WTC11 (cell line): ENCODE measurements around the gene UBASH3A. TPM values are rescaled to one million over a fixed set of nuclear protein-coding genes. Genes with fewer than 3 reads are reported as not detected.

Source experiments
- ATAC-seq: fragments of 200-7000 bp; cut with Tn5 transposase; 2 replicates; pipeline ENCODE4 v1.10.0; 2021; ENCODE audit warnings: mild to moderate bottlenecking, moderate library complexity
- CTCF ChIA-PET: fragments of 300-600 bp; sonication (Branson Sonifier 250); formaldehyde crosslinking; loops from one replicate; lab custom pipeline; 2021; ENCODE audit warnings: antibody characterized with exemption; lab: Charles Lee
- POLR2A ChIA-PET: fragments of 350-600 bp; sonication (Branson Sonifier 250); formaldehyde crosslinking; loops from one replicate; lab custom pipeline; 2021; ENCODE audit warnings: antibody characterized with exemption; lab: Charles Lee
- DNase-seq: peaks from one replicate; pipeline ENCODE4 v3.0.0; 2021; ENCODE audit warnings: low spot score
- H3K27ac Mint-ChIP-seq: 2 replicates; pipeline ENCODE4 v1.8.0; 2021; ENCODE audit warnings: mixed read lengths
- H3K27me3 Mint-ChIP-seq: 2 replicates; pipeline ENCODE4 v1.8.0; 2021; ENCODE audit warnings: low read depth, mild to moderate bottlenecking, moderate library complexity, mixed read lengths
- H3K36me3 Mint-ChIP-seq: 2 replicates; pipeline ENCODE4 v1.8.0; 2021; ENCODE audit warnings: mixed read lengths
- H3K4me1 Mint-ChIP-seq: 2 replicates; pipeline ENCODE4 v1.8.0; 2022; ENCODE audit warnings: mixed read lengths
- H3K4me3 Mint-ChIP-seq: 2 replicates; pipeline ENCODE4 v1.8.0; 2021; ENCODE audit warnings: mild to moderate bottlenecking, moderate library complexity, mixed read lengths
- H3K9me3 Mint-ChIP-seq: 2 replicates; pipeline ENCODE4 v1.8.0; 2021; ENCODE audit warnings: mixed read lengths
- ATF1 ChIP-seq: sonication (generic); formaldehyde crosslinking; IDR thresholded peaks from 2 replicates; pipeline ENCODE4 v1.8.1; 2023; ENCODE audit warnings: mild to moderate bottlenecking, moderate library complexity, missing genetic modification reagents
- CREM ChIP-seq: sonication (generic); formaldehyde crosslinking; IDR thresholded peaks from 2 replicates; pipeline ENCODE4 v1.8.1; 2022; ENCODE audit warnings: mild to moderate bottlenecking, missing genetic modification reagents, moderate library complexity
- ESRRA ChIP-seq: sonication (generic); formaldehyde crosslinking; IDR thresholded peaks from 2 replicates; pipeline ENCODE4 v1.8.1; 2022; ENCODE audit warnings: mild to moderate bottlenecking, missing genetic modification reagents, borderline replicate concordance
- GABPB1 ChIP-seq: sonication (generic); formaldehyde crosslinking; IDR thresholded peaks from 2 replicates; pipeline ENCODE4 v1.8.1; 2023; ENCODE audit warnings: mild to moderate bottlenecking, missing genetic modification reagents
- NFATC4 ChIP-seq: fragments of 250-450 bp; sonication (Bioruptor Pico); IDR thresholded peaks from 2 replicates; pipeline ENCODE4 v1.9.0; 2021; ENCODE audit warnings: mild to moderate bottlenecking
- RELA ChIP-seq: sonication (generic); formaldehyde crosslinking; IDR thresholded peaks from 2 replicates; pipeline ENCODE4 v1.8.1; 2022; ENCODE audit warnings: missing genetic modification reagents, mild to moderate bottlenecking, borderline replicate concordance
- SP1 ChIP-seq: sonication (generic); formaldehyde crosslinking; conservative IDR thresholded peaks from 2 replicates; pipeline ENCODE4 v1.8.1; 2022; ENCODE audit warnings: missing genetic modification reagents
- TEAD1 ChIP-seq: sonication (generic); formaldehyde crosslinking; IDR thresholded peaks from 2 replicates; pipeline ENCODE4 v1.8.0; 2022; ENCODE audit warnings: mild to moderate bottlenecking, missing genetic modification reagents
- TP53 ChIP-seq: sonication (generic); formaldehyde crosslinking; IDR thresholded peaks from 2 replicates; pipeline ENCODE4 v1.8.1; 2023; ENCODE audit warnings: mild to moderate bottlenecking, missing genetic modification reagents
- ZNF121 ChIP-seq: sonication (generic); formaldehyde crosslinking; IDR thresholded peaks from 2 replicates; pipeline ENCODE4 v1.8.0; 2023; ENCODE audit warnings: missing genetic modification reagents
- total RNA-seq: library from RNA; stranded (reverse); gene quantifications from 3 replicates; pipeline ENCODE4 v1.2.3, GENCODE V29; 2021
- TF ChIP-seq, protein P1 (sequence below): fragments of 250-450 bp; sonication (Bioruptor Pico); IDR thresholded peaks from 2 replicates; pipeline ENCODE4 v2.1.2; 2022; ENCODE audit warnings: mild to moderate bottlenecking, moderate library complexity
- TF ChIP-seq, protein P2 (sequence below): fragments of 250-450 bp; sonication (Bioruptor Pico); IDR thresholded peaks from 2 replicates; pipeline ENCODE4 v1.8.0; 2021; ENCODE audit warnings: mild to moderate bottlenecking
- TF ChIP-seq, protein P3 (sequence below): fragments of 250-450 bp; sonication (Bioruptor Pico); IDR thresholded peaks from 2 replicates; pipeline ENCODE4 v1.9.0; 2021; ENCODE audit warnings: mild to moderate bottlenecking
- TF ChIP-seq, protein P4 (sequence below): sonication (generic); formaldehyde crosslinking; IDR thresholded peaks from 2 replicates; pipeline ENCODE4 v1.8.1; 2023; ENCODE audit warnings: mild to moderate bottlenecking, moderate library complexity, missing genetic modification reagents
- TF ChIP-seq, protein P5 (sequence below): sonication (generic); formaldehyde crosslinking; IDR thresholded peaks from 2 replicates; pipeline ENCODE4 v1.8.1; 2023; ENCODE audit warnings: mild to moderate bottlenecking, missing genetic modification reagents, moderate library complexity
- TF ChIP-seq, protein P6 (sequence below): fragments of 250-450 bp; sonication (Bioruptor Pico); conservative IDR thresholded peaks from 2 replicates; pipeline ENCODE4 v1.9.0; 2021; ENCODE audit warnings: mild to moderate bottlenecking
- TF ChIP-seq, protein P7 (sequence below): sonication (generic); formaldehyde crosslinking; IDR thresholded peaks from 2 replicates; pipeline ENCODE4 v1.8.0; 2022; ENCODE audit warnings: mild to moderate bottlenecking, missing genetic modification reagents
- TF ChIP-seq, protein P8 (sequence below): fragments of 250-450 bp; sonication (Bioruptor Pico); IDR thresholded peaks from 2 replicates; pipeline ENCODE4 v1.9.0; 2021; ENCODE audit warnings: moderate library complexity, mild to moderate bottlenecking, inconsistent platforms, borderline replicate concordance
- TF ChIP-seq, protein P9 (sequence below): sonication (generic); formaldehyde crosslinking; IDR thresholded peaks from 2 replicates; pipeline ENCODE4 v1.8.0; 2023; ENCODE audit warnings: mild to moderate bottlenecking, missing genetic modification reagents

Gene UBASH3A
- total RNA-seq, 1 experiment from 2014 or later = not detected

DNA sequence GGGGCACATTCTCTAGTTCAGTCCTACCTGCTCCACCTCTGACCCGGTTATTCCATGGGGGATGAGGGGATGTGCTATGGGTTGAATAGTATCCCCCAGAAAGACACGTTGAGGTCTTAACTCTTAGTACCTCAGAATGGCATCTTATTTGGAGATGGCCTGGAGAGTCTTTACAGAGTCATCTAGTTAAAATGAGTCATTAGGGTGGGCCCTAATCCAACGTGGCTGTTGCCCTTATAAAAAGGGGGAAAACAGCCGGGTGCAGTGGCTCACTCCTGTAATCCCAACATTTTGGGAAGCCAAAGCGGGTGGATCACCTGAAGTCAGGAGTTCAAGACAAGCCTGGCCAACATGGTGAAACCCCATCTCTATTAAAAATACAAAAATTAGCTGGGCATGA, 13.5 kb upstream of the UBASH3A start:
- CTCF ChIA-PET = no interaction called here
- no peak overlapping the region for H3K4me3 Mint-ChIP-seq

DNA sequence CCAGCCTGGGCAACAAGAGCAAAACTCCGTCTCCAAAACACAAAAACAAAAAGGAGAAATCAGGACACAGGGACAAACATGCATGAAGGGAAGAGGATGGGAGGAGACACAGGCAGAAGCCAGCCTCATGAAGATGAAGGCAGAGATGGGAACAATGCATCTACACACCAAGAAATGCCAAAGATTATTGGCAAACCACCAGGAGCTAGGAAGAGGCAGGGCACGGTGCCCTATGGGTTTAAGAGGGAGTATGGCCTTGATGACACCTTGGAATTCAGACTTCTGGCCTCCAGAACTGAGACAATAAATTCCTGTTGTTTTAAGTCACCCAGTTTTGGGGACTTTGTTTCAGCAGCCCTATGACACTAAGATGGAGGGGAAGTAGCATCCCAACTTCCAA, 13.0 kb upstream of the UBASH3A start:
- DNase-seq (no peak), ATAC-seq (no peak)
- POLR2A ChIA-PET = no interaction called here
- 0 out of 2 replicates have a peak, but pooled peaks cover 5% of the 10 kb centered on the region for H3K9me3 Mint-ChIP-seq
- H3K27ac Mint-ChIP-seq = no peak overlapping the region
- H3K4me3 Mint-ChIP-seq = no peak overlapping the region
- no peaks in the 10 kb centered on the region; the same call in 1 of the 2 replicates for H3K36me3 Mint-ChIP-seq
- H3K4me1 Mint-ChIP-seq = peaks cover 27% of the 10 kb centered on the region
- peaks cover 8% of the 10 kb centered on the region; the same call in 1 of the 2 replicates for H3K27me3 Mint-ChIP-seq
- CTCF ChIA-PET = no interaction called here
- TF ChIP-seq TEAD1 (CRISPR knock-in tag) (no peak), CREM (no peak), ESRRA (CRISPR knock-in tag) (no peak), RELA (CRISPR knock-in tag) (no peak), GABPB1 (CRISPR knock-in tag) (no peak), ATF1 (CRISPR knock-in tag) (no peak)
- TF ChIP-seq, protein P1, sequence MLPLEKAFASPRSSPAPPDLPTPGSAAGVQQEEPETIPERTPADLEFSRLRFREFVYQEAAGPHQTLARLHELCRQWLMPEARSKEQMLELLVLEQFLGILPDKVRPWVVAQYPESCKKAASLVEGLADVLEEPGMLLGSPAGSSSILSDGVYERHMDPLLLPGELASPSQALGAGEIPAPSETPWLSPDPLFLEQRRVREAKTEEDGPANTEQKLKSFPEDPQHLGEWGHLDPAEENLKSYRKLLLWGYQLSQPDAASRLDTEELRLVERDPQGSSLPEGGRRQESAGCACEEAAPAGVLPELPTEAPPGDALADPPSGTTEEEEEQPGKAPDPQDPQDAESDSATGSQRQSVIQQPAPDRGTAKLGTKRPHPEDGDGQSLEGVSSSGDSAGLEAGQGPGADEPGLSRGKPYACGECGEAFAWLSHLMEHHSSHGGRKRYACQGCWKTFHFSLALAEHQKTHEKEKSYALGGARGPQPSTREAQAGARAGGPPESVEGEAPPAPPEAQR (CRISPR knock-in tag) = no peak
- TF ChIP-seq, protein P2, sequence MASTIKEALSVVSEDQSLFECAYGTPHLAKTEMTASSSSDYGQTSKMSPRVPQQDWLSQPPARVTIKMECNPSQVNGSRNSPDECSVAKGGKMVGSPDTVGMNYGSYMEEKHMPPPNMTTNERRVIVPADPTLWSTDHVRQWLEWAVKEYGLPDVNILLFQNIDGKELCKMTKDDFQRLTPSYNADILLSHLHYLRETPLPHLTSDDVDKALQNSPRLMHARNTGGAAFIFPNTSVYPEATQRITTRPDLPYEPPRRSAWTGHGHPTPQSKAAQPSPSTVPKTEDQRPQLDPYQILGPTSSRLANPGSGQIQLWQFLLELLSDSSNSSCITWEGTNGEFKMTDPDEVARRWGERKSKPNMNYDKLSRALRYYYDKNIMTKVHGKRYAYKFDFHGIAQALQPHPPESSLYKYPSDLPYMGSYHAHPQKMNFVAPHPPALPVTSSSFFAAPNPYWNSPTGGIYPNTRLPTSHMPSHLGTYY (CRISPR knock-in tag) = no peak
- TF ChIP-seq, protein P3, sequence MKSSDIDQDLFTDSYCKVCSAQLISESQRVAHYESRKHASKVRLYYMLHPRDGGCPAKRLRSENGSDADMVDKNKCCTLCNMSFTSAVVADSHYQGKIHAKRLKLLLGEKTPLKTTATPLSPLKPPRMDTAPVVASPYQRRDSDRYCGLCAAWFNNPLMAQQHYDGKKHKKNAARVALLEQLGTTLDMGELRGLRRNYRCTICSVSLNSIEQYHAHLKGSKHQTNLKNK (CRISPR knock-in tag) = no peak
- TF ChIP-seq, protein P4, sequence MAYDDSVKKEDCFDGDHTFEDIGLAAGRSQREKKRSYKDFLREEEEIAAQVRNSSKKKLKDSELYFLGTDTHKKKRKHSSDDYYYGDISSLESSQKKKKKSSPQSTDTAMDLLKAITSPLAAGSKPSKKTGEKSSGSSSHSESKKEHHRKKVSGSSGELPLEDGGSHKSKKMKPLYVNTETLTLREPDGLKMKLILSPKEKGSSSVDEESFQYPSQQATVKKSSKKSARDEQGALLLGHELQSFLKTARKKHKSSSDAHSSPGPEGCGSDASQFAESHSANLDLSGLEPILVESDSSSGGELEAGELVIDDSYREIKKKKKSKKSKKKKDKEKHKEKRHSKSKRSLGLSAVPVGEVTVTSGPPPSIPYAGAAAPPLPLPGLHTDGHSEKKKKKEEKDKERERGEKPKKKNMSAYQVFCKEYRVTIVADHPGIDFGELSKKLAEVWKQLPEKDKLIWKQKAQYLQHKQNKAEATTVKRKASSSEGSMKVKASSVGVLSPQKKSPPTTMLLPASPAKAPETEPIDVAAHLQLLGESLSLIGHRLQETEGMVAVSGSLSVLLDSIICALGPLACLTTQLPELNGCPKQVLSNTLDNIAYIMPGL (CRISPR knock-in tag) = no peak
- TF ChIP-seq, protein P5, sequence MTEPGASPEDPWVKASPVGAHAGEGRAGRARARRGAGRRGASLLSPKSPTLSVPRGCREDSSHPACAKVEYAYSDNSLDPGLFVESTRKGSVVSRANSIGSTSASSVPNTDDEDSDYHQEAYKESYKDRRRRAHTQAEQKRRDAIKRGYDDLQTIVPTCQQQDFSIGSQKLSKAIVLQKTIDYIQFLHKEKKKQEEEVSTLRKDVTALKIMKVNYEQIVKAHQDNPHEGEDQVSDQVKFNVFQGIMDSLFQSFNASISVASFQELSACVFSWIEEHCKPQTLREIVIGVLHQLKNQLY = no peak
- TF ChIP-seq, protein P6, sequence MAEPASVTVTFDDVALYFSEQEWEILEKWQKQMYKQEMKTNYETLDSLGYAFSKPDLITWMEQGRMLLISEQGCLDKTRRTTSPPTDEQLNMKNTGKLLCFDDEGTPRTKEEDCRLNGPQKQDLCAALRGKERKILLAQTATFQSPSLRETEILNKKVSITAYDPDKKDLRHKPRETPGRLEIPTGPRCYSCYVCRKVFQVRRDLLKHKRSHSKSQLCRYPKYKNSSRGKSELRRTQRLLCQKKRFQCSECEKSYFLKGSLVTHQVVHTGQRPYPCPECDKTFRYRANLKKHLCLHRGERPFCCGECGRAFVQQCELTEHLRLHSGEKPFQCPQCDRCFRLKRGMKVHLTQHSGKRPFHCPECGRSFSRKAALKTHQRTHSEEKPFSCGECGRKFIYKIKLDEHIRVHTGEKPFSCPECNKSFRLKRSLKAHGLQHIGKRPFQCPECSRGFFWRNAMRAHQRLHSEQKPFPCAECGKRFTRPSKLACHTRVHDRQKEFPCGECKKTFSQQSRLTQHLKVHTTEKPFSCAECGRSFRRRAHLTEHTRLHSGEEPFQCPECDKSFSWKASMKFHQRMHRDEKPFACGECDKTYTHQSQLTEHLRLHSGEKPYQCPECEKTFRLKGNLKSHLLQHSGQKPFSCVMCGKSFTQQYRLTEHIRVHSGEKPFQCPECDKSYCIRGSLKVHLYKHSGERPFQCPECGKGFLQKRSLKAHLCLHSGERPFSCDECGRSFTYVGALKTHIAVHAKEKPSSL = no peak

More for the DNA sequence above, 13.5 kb upstream of the UBASH3A start:
- DNase-seq (no peak), ATAC-seq (no peak)
- POLR2A ChIA-PET = no interaction called here
- Mint-ChIP-seq H3K36me3 (no peaks in the 10 kb centered on the region; the same call in 1 of the 2 replicates), H3K27me3 (peaks cover 8% of the 10 kb centered on the region; the same call in 1 of the 2 replicates), H3K4me1 (peaks cover 29% of the 10 kb centered on the region), H3K27ac (no peak overlapping the region), H3K9me3 (0 out of 2 replicates have a peak, but pooled peaks cover 5% of the 10 kb centered on the region)
- TF ChIP-seq ZNF121 (CRISPR knock-in tag) (no peak), TP53 (CRISPR knock-in tag) (no peak), NFATC4 (CRISPR knock-in tag) (no peak), SP1 (CRISPR knock-in tag) (no peak)
- TF ChIP-seq, protein P7, sequence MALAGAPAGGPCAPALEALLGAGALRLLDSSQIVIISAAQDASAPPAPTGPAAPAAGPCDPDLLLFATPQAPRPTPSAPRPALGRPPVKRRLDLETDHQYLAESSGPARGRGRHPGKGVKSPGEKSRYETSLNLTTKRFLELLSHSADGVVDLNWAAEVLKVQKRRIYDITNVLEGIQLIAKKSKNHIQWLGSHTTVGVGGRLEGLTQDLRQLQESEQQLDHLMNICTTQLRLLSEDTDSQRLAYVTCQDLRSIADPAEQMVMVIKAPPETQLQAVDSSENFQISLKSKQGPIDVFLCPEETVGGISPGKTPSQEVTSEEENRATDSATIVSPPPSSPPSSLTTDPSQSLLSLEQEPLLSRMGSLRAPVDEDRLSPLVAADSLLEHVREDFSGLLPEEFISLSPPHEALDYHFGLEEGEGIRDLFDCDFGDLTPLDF (CRISPR knock-in tag) = no peak
- TF ChIP-seq, protein P5 = no peak
- TF ChIP-seq, protein P8, sequence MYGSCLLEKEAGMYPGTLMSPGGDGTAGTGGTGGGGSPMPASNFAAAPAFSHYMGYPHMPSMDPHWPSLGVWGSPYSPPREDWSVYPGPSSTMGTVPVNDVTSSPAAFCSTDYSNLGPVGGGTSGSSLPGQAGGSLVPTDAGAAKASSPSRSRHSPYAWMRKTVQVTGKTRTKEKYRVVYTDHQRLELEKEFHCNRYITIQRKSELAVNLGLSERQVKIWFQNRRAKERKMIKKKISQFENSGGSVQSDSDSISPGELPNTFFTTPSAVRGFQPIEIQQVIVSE = no peak
- TF ChIP-seq, protein P9, sequence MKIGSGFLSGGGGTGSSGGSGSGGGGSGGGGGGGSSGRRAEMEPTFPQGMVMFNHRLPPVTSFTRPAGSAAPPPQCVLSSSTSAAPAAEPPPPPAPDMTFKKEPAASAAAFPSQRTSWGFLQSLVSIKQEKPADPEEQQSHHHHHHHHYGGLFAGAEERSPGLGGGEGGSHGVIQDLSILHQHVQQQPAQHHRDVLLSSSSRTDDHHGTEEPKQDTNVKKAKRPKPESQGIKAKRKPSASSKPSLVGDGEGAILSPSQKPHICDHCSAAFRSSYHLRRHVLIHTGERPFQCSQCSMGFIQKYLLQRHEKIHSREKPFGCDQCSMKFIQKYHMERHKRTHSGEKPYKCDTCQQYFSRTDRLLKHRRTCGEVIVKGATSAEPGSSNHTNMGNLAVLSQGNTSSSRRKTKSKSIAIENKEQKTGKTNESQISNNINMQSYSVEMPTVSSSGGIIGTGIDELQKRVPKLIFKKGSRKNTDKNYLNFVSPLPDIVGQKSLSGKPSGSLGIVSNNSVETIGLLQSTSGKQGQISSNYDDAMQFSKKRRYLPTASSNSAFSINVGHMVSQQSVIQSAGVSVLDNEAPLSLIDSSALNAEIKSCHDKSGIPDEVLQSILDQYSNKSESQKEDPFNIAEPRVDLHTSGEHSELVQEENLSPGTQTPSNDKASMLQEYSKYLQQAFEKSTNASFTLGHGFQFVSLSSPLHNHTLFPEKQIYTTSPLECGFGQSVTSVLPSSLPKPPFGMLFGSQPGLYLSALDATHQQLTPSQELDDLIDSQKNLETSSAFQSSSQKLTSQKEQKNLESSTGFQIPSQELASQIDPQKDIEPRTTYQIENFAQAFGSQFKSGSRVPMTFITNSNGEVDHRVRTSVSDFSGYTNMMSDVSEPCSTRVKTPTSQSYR = no peak
